Neural progenitor cell (in vitro differentiated cells): ENCODE measurements around the gene BBX.

ENCODE experiments used
- EZH2 ChIP-seq: fragments of 200-600 bp; sonication (generic); IDR thresholded peaks from 2 replicates; pipeline ENCODE4 v1.6.1; 2017; ENCODE audit warnings: antibody characterized with exemption, mild to moderate bottlenecking, moderate library complexity
- TF ChIP-seq, protein P1 (sequence below): fragments of 200-600 bp; sonication (generic); IDR thresholded peaks from 2 replicates; pipeline ENCODE4 v1.5.1; 2017; ENCODE audit warnings: antibody characterized with exemption, mild to moderate bottlenecking

DNA sequence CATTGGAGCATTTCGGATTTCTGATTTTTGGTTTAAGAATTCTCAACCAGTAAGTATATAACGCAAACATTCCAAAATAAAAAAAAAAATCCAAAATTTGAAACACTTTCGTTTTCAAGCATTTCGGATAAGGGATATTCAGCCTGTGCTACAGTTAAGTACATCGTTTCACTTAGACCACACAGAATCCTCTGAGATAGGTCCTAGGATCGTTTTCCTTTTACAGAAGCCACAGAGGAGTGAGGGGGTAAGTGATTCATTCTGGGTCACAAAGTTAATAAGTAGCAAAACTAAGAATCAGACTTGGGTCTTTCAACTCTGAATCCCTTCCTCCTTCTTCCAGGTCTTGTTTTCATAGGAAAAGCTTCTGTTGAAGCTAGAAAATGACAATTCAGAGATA is 249.3 kb downstream of the BBX start:
- no peak for TF ChIP-seq EZH2
- TF ChIP-seq, protein P1, sequence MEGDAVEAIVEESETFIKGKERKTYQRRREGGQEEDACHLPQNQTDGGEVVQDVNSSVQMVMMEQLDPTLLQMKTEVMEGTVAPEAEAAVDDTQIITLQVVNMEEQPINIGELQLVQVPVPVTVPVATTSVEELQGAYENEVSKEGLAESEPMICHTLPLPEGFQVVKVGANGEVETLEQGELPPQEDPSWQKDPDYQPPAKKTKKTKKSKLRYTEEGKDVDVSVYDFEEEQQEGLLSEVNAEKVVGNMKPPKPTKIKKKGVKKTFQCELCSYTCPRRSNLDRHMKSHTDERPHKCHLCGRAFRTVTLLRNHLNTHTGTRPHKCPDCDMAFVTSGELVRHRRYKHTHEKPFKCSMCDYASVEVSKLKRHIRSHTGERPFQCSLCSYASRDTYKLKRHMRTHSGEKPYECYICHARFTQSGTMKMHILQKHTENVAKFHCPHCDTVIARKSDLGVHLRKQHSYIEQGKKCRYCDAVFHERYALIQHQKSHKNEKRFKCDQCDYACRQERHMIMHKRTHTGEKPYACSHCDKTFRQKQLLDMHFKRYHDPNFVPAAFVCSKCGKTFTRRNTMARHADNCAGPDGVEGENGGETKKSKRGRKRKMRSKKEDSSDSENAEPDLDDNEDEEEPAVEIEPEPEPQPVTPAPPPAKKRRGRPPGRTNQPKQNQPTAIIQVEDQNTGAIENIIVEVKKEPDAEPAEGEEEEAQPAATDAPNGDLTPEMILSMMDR: no peak
